GM12801 (cell line): ENCODE data around the gene OR3A1.

Experiments
- CTCF ChIP-seq: IDR thresholded peaks from one replicate; pipeline ENCODE4 v1.5.1; 2011; ENCODE audit warnings: control low read depth; ENCODE audit not compliant: insufficient read length; ENCODE audit errors: extremely low read depth

Gene OR3A1

GRCh38 chr17:3298260-3298659 lies at the start of gene OR3A1:
Gene OR3A1 (minus strand): TSS chr17:3298360. CDS start chr17:3292582, 5,778 bp downstream.
- TF ChIP-seq CTCF: no peak

- TF ChIP-seq CTCF: no peak
Observed at GRCh38 chr17:3335876-3336275, 37.7 kb upstream of the OR3A1 start.

GRCh38 chr17:3318336-3318735 lies 20.2 kb upstream of the OR3A1 start:
- TF ChIP-seq CTCF: no peak

- no peak for TF ChIP-seq CTCF
Observed at GRCh38 chr17:3316836-3317235, 18.7 kb upstream of the OR3A1 start.

GRCh38 chr17:3308603-3309002 lies 10.4 kb upstream of the OR3A1 start:
- no peak for TF ChIP-seq CTCF

- TF ChIP-seq CTCF: no peak
Observed at GRCh38 chr17:3295632-3296031, 2.5 kb downstream of the OR3A1 start.

- no peak for TF ChIP-seq CTCF
Observed at GRCh38 chr17:3282901-3283300, 15.3 kb downstream of the OR3A1 start.

GRCh38 chr17:3276126-3276525 lies 22.0 kb downstream of the OR3A1 start:
- TF ChIP-seq CTCF: no peak
